ENCODE results near the gene HDGFL2.

The HDGFL2 gene

GRCh38 chr19:4472174-4472974 is at the start of gene HDGFL2:
HDGFL2 (plus strand) TSS chr19:4472297; CDS start chr19:4472351, 54 bp downstream.
- no peak for DNase-seq

GRCh38 chr19:4423416-4424126 is 48.5 kb upstream of the HDGFL2 start:
- DNase-seq: no peak

- no peak for DNase-seq
Observed at GRCh38 chr19:4425537-4425936, 46.6 kb upstream of the HDGFL2 start.

- DNase-seq: no peak
Observed at GRCh38 chr19:4428326-4428975, 43.6 kb upstream of the HDGFL2 start.

- no peak for DNase-seq
Observed at GRCh38 chr19:4429256-4429655, 42.8 kb upstream of the HDGFL2 start.

- DNase-seq: no peak
Observed at GRCh38 chr19:4429771-4430171, 42.3 kb upstream of the HDGFL2 start.

- no peak for DNase-seq
Observed at GRCh38 chr19:4430760-4431159, 41.3 kb upstream of the HDGFL2 start.

- DNase-seq: no peak
Observed at GRCh38 chr19:4431296-4431695, 40.8 kb upstream of the HDGFL2 start.

- no peak for DNase-seq
Observed at GRCh38 chr19:4431808-4432674, 40.1 kb upstream of the HDGFL2 start.

- no peak for DNase-seq
Observed at GRCh38 chr19:4432918-4433506, 39.1 kb upstream of the HDGFL2 start.

GRCh38 chr19:4434391-4434790 is 37.7 kb upstream of the HDGFL2 start:
- DNase-seq: no peak

GRCh38 chr19:4436231-4436630 is 35.9 kb upstream of the HDGFL2 start:
- no peak for DNase-seq

GRCh38 chr19:4437103-4437502 is 35.0 kb upstream of the HDGFL2 start:
- no peak for DNase-seq

GRCh38 chr19:4439243-4439642 is 32.9 kb upstream of the HDGFL2 start:
- no peak for DNase-seq

GRCh38 chr19:4441994-4442818 is 29.9 kb upstream of the HDGFL2 start:
- DNase-seq: no peak

- no peak for DNase-seq
Observed at GRCh38 chr19:4442819-4443146, 29.3 kb upstream of the HDGFL2 start.

GRCh38 chr19:4443188-4443587 is 28.9 kb upstream of the HDGFL2 start:
- DNase-seq: no peak

GRCh38 chr19:4443966-4444764 is 27.9 kb upstream of the HDGFL2 start:
- no peak for DNase-seq

- DNase-seq: no peak
Observed at GRCh38 chr19:4444765-4445741, 27.0 kb upstream of the HDGFL2 start.

Data from NCI-H2107 (cell line).